ENCODE results near the gene KIF6. TPM values are rescaled to one million over a fixed set of nuclear protein-coding genes. Genes with fewer than 3 reads are reported as not detected.

The KIF6 gene
- polyA plus RNA-seq, 1 donor (not counting 4 experiments of a cell fraction or from before 2014, with no cell fraction given), result 0.14 TPM

GRCh38 chr6:39309942-39310531, 415.2 kb downstream of the KIF6 start:
- dilution Hi-C loops (cut with MboI; ENCODE audit: extremely low pct_ligation_motif_present, low sequenced_read_pairs), result no loop called here
- Histone ChIP-seq H3K36me3 (ENCODE audit: control insufficient read depth in 2 of 2, extremely low read depth in 1 of 2, insufficient read depth in 2 of 2, low read length in 2 of 2) (no peaks in the 10 kb centered on the region), H3K79me2 (ENCODE audit: control insufficient read depth, insufficient read depth, low read length) (no peaks in the 10 kb centered on the region), H3K9me3 (ENCODE audit: control insufficient read depth, low read depth, low read length) (no peaks in the 10 kb centered on the region), H3K4me3 (ENCODE audit: control insufficient read depth in 2 of 3, extremely low read depth in 1 of 3, insufficient read depth in 2 of 3, low read depth in 1 of 3, low read length in 3 of 3) (no peak overlapping the region), H3K9ac (ENCODE audit: control insufficient read depth, extremely low read depth, insufficient read depth, low read length) (no peak overlapping the region), H3K9me1 (ENCODE audit: control insufficient read depth, extremely low read depth, insufficient read depth, low read length) (no peaks in the 10 kb centered on the region), H2AFZ (ENCODE audit: control insufficient read depth, low read length) (no peak overlapping the region), H3K4me1 (ENCODE audit: control insufficient read depth, extremely low read depth, insufficient read depth, low read length) (no peaks in the 10 kb centered on the region), H4K20me1 (ENCODE audit: control insufficient read depth, extremely low read depth, insufficient read depth, low read length) (no peaks in the 10 kb centered on the region), H3K27me3 (ENCODE audit: control insufficient read depth, extremely low read depth, insufficient read depth, low read length) (peaks cover 36% of the 10 kb centered on the region), H3K4me2 (ENCODE audit: control insufficient read depth, extremely low read depth, insufficient read depth, low read depth, low read length) (no peak overlapping the region), H3K27ac (ENCODE audit: control insufficient read depth, insufficient read depth, low read length) (no peak overlapping the region)
- DNase-seq (ENCODE audit: low read depth, low spot score) (peak; percentile 38), FAIRE-seq (peak; percentile 58)
- peak; percentile 90 to 98 (median 92) for TF ChIP-seq CTCF (optimal IDR thresholded peaks at IDR 0.05 in 1 of 3, IDR thresholded peaks at IDR 0.05 in 1 of 3, conservative IDR thresholded peaks at IDR 0.05 in 1 of 3; ENCODE audit: extremely low read depth in 1 of 3, insufficient read depth in 2 of 3, low read length in 3 of 3)
- TF ChIP-seq EZH2 (IDR thresholded peaks at IDR 0.05; ENCODE audit: low read length), result no peak

- Histone ChIP-seq H3K4me2 (ENCODE audit: control insufficient read depth, extremely low read depth, insufficient read depth, low read depth, low read length) (no peak overlapping the region), H3K9ac (ENCODE audit: control insufficient read depth, extremely low read depth, insufficient read depth, low read length) (no peak overlapping the region), H3K9me1 (ENCODE audit: control insufficient read depth, extremely low read depth, insufficient read depth, low read length) (no peaks in the 10 kb centered on the region), H4K20me1 (ENCODE audit: control insufficient read depth, extremely low read depth, insufficient read depth, low read length) (no peaks in the 10 kb centered on the region), H3K9me3 (ENCODE audit: control insufficient read depth, low read depth, low read length) (no peaks in the 10 kb centered on the region), H3K79me2 (ENCODE audit: control insufficient read depth, insufficient read depth, low read length) (no peaks in the 10 kb centered on the region), H3K27me3 (ENCODE audit: control insufficient read depth, extremely low read depth, insufficient read depth, low read length) (peaks cover 10% of the 10 kb centered on the region), H2AFZ (ENCODE audit: control insufficient read depth, low read length) (no peak overlapping the region), H3K27ac (ENCODE audit: control insufficient read depth, insufficient read depth, low read length) (no peak overlapping the region), H3K4me1 (ENCODE audit: control insufficient read depth, extremely low read depth, insufficient read depth, low read length) (peaks cover 2% of the 10 kb centered on the region), H3K36me3 (ENCODE audit: control insufficient read depth in 2 of 2, extremely low read depth in 1 of 2, insufficient read depth in 2 of 2, low read length in 2 of 2) (no peaks in the 10 kb centered on the region), H3K4me3 (ENCODE audit: control insufficient read depth in 2 of 3, extremely low read depth in 1 of 3, insufficient read depth in 2 of 3, low read depth in 1 of 3, low read length in 3 of 3) (no peak overlapping the region)
- no peak for TF ChIP-seq EZH2 (IDR thresholded peaks at IDR 0.05; ENCODE audit: low read length)
- no peak for TF ChIP-seq CTCF (optimal IDR thresholded peaks at IDR 0.05 in 1 of 3, IDR thresholded peaks at IDR 0.05 in 1 of 3, conservative IDR thresholded peaks at IDR 0.05 in 1 of 3; ENCODE audit: extremely low read depth in 1 of 3, insufficient read depth in 2 of 3, low read length in 3 of 3)
- DNase-seq (ENCODE audit: low read depth, low spot score) (no peak), FAIRE-seq (no peak)
- dilution Hi-C loops (cut with MboI; ENCODE audit: extremely low pct_ligation_motif_present, low sequenced_read_pairs), result no loop called here
Measured at GRCh38 chr6:39307462-39307861, 417.7 kb downstream of the KIF6 start.
